ENCODE results near the gene SNX18. TPM values are rescaled to one million over a fixed set of nuclear protein-coding genes. Genes with fewer than 3 reads are reported as not detected.

SNX18 gene
- total and polyA plus RNA-seq, 10 of the 15 experiments (the other 5 are each of a cell fraction or from before 2014, with no cell fraction given), result 0.27 to 1.7 (median 0.47) TPM

DNA sequence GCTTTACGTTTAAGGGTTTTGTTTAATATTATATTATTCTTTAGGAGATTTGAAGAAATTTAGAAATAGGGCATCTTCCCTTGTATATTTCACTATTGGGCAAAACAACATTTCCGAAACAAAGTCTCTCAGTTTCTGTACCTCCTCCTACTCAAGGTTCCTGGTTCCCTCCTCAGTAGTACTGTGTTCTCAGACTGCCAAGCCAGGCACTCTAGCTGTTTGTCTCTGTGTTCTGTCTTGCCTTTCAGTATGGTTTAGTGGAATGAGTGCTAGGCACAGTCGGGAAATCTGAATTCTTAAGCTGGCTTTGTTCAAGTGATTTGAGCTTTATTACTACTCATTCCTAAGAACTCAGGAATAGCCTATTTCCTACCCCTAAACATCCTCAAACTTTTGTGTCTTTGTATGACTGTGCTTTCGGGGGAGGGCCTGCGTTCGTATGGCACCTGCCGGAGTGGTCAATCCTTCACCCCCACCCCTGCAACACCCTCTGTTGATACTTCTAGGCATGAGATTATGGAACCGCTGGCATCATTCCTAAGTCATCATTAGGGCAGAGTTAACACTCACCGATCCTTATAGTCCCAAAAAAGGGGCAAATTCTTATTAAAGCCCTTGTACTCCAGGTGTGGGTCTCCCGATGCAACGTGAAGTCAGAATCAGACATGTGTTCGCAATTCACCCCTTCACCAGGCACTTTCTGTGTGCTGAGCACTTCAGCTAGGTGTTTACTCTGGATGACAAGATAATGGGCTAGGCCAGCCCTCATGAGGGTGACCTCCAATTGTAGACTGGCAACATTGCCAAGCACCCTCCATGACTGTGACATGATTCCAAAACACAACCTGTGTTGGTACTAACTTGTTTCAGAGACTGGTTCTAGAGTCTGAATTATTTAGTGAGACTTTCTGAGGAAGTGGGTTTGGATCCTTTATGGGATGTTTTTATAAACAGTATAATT lies 24.5 kb downstream of the SNX18 start:
- in situ Hi-C loops (cut with MboI), result no loop called here
- no peaks in the 10 kb centered on the region for H3K79me2 ChIP-seq (ENCODE audit: control insufficient read depth, insufficient read depth, low read length)

More for the DNA sequence above, 24.5 kb downstream of the SNX18 start:
- Histone ChIP-seq H2AFZ (ENCODE audit: control insufficient read depth, low read depth, low read length) (no peak overlapping the region), H3K27ac (ENCODE audit: control insufficient read depth, insufficient read depth) (no peak overlapping the region), H3K9ac (ENCODE audit: control insufficient read depth, insufficient read depth, low read length) (no peak overlapping the region), H3K27me3 (replicated peaks in 1 of 2; ENCODE audit: control insufficient read depth in 2 of 2, insufficient read depth in 2 of 2, low read length in 1 of 2) (no peaks in the 10 kb centered on the region; a peak in 1 of 4 replicates), H3K36me3 (ENCODE audit: control insufficient read depth in 2 of 2, insufficient read depth in 2 of 2, low read length in 1 of 2) (no peaks in the 10 kb centered on the region), H3K4me2 (ENCODE audit: control insufficient read depth, insufficient read depth) (no peak overlapping the region), H4K20me1 (ENCODE audit: control insufficient read depth, insufficient read depth) (no peaks in the 10 kb centered on the region), H3K4me3 (no peak overlapping the region), H3K4me1 (ENCODE audit: control insufficient read depth, insufficient read depth, low read length) (no peaks in the 10 kb centered on the region), H3K9me3 (replicated peaks; ENCODE audit: control insufficient read depth, insufficient read depth, low read length) (no peaks in the 10 kb centered on the region)
- intact Hi-C loops (cut with micrococcal nuclease; ENCODE audit: unreplicated experiment), result no loop called here
- DNase-seq (ENCODE audit: low read depth, low spot score), result no peak
- no peak for TF ChIP-seq CBX5 (IDR thresholded peaks at IDR 0.05; ENCODE audit: low read depth)
- no peak for TF ChIP-seq SREBF2 (IDR thresholded peaks at IDR 0.05; ENCODE audit: low read length)
- TF ChIP-seq CBFB (IDR thresholded peaks at IDR 0.05; ENCODE audit: low read depth), result no peak
- TF ChIP-seq POLR2A (IDR thresholded peaks at IDR 0.05; ENCODE audit: low read depth, low read length), result no peak
- TF ChIP-seq, protein P1, sequence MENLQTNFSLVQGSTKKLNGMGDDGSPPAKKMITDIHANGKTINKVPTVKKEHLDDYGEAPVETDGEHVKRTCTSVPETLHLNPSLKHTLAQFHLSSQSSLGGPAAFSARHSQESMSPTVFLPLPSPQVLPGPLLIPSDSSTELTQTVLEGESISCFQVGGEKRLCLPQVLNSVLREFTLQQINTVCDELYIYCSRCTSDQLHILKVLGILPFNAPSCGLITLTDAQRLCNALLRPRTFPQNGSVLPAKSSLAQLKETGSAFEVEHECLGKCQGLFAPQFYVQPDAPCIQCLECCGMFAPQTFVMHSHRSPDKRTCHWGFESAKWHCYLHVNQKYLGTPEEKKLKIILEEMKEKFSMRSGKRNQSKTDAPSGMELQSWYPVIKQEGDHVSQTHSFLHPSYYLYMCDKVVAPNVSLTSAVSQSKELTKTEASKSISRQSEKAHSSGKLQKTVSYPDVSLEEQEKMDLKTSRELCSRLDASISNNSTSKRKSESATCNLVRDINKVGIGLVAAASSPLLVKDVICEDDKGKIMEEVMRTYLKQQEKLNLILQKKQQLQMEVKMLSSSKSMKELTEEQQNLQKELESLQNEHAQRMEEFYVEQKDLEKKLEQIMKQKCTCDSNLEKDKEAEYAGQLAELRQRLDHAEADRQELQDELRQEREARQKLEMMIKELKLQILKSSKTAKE (IDR thresholded peaks at IDR 0.05; ENCODE audit: low read depth, poor library complexity, severe bottlenecking), result no peak
- no peak for TF ChIP-seq MYB (IDR thresholded peaks at IDR 0.05; ENCODE audit: borderline replicate concordance, low read depth, low read length)
- TF ChIP-seq, protein P2, sequence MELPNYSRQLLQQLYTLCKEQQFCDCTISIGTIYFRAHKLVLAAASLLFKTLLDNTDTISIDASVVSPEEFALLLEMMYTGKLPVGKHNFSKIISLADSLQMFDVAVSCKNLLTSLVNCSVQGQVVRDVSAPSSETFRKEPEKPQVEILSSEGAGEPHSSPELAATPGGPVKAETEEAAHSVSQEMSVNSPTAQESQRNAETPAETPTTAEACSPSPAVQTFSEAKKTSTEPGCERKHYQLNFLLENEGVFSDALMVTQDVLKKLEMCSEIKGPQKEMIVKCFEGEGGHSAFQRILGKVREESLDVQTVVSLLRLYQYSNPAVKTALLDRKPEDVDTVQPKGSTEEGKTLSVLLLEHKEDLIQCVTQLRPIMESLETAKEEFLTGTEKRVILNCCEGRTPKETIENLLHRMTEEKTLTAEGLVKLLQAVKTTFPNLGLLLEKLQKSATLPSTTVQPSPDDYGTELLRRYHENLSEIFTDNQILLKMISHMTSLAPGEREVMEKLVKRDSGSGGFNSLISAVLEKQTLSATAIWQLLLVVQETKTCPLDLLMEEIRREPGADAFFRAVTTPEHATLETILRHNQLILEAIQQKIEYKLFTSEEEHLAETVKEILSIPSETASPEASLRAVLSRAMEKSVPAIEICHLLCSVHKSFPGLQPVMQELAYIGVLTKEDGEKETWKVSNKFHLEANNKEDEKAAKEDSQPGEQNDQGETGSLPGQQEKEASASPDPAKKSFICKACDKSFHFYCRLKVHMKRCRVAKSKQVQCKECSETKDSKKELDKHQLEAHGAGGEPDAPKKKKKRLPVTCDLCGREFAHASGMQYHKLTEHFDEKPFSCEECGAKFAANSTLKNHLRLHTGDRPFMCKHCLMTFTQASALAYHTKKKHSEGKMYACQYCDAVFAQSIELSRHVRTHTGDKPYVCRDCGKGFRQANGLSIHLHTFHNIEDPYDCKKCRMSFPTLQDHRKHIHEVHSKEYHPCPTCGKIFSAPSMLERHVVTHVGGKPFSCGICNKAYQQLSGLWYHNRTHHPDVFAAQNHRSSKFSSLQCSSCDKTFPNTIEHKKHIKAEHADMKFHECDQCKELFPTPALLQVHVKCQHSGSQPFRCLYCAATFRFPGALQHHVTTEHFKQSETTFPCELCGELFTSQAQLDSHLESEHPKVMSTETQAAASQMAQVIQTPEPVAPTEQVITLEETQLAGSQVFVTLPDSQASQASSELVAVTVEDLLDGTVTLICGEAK (IDR thresholded peaks at IDR 0.05; ENCODE audit: borderline replicate concordance), result no peak
- no peak for TF ChIP-seq NR2C1 (IDR thresholded peaks at IDR 0.05)
- FAIRE-seq, result no peak
- whole genome bisulfite sequencing (ENCODE audit: insufficient coverage, insufficient replicate concordance, low lambda C conversion rate, missing lambda C conversion rate), result 50% methylated on average over 12 of the region's 12 CpGs
- no TSS peak for BruUV-seq (replicated peaks)
- ChIA-PET CTCF (no interaction called here), POLR2A (no interaction called here), SMC1A (ENCODE audit: uncharacterized antibody, unreplicated experiment) (no interaction called here), RAD21 (ENCODE audit: unreplicated experiment) (no interaction called here)
- ATAC-seq, result no peak
